Stomach (tissue), 9 donors: Measurements from ENCODE around the gene KRT7. TPM values are rescaled to one million over a fixed set of nuclear protein-coding genes. Genes with fewer than 3 reads are reported as not detected.

Experiments used
- DNase-seq, 2 donors: peaks; one replicate each; pipeline versions ENCODE4 v3.0.0 to v3.0.0-alpha.2; 2013 to 2019
- H3K27ac ChIP-seq, 5 donors: fragments of 200-600 bp in 4 of 5; sonication (generic) in 4 of 5; one replicate each; pipeline ENCODE4 v1.5.1; 2013 to 2019; ENCODE audit warnings: mild to moderate bottlenecking in 1 of 5, moderate library complexity in 1 of 5
- H3K27me3 ChIP-seq, 3 donors: fragments of 200-600 bp; sonication (generic); one replicate each; pipeline ENCODE4 v1.5.1; 2017 to 2019; ENCODE audit warnings: mixed run types in 1 of 3
- H3K36me3 ChIP-seq, 4 donors: fragments of 200-600 bp; sonication (generic); 1 replicate in 3 of 4; 2 replicates in 1 of 4; pipeline ENCODE4 v1.5.1; 2016 to 2019
- H3K4me1 ChIP-seq, 4 donors: fragments of 200-600 bp; sonication (generic); one replicate each; pipeline ENCODE4 v1.5.1; 2016 to 2019
- H3K4me3 ChIP-seq, 4 donors: fragments of 200-600 bp; sonication (generic) in 3 of 4; one replicate each; pipeline ENCODE4 v1.5.1; 2016 to 2019; ENCODE audit warnings: mild to moderate bottlenecking in 1 of 4
- H3K9me3 ChIP-seq, 4 donors: fragments of 200-600 bp; sonication (generic); one replicate each; pipeline ENCODE4 v1.5.1; 2016 to 2019
- EP300 ChIP-seq: sonication (generic); formaldehyde crosslinking; IDR thresholded peaks from one replicate; pipeline ENCODE4 v1.6.1; 2017; ENCODE audit warnings: antibody characterized with exemption
- POLR2A ChIP-seq, 4 donors: fragments of 450-650 bp; IDR thresholded peaks; one replicate each; pipeline ENCODE4 v1.6.1; 2016; ENCODE audit warnings: antibody characterized with exemption in 4 of 4, control low read depth in 2 of 4, mild to moderate bottlenecking in 1 of 4, moderate library complexity in 1 of 4
- POLR2AphosphoS5 ChIP-seq, 3 donors: sonication (generic); formaldehyde crosslinking; IDR thresholded peaks; one replicate each; pipeline ENCODE4 v1.6.1; 2016; ENCODE audit warnings: antibody characterized with exemption in 3 of 3
- WGBS, 5 donors: extraction: QIAGEN DNeasy Blood & Tissue Kit in 3 of 5; methylation state at CpG; one replicate each; pipeline versions ENCODE4 v1.1.5 to v1.1.7; 2013 to 2018; 5-methylcytosine and 5-hydroxymethylcytosine counted together
- intact Hi-C: fragments of 100-400 bp; cut with DNase I; formaldehyde crosslinking; loops from one replicate; pipeline ENCODE4 v1.15.1; 2023; ENCODE audit warnings: low total_unique reads
- polyA plus RNA-seq, 3 donors: library from polyadenylated mRNA; stranded (reverse); fragments of 200-250 nt; gene quantifications; one replicate each; pipeline ENCODE4 v1.2.3, GENCODE V29; 2013
- total RNA-seq, 5 donors: library from RNA; depleted of rRNA; stranded (reverse); fragments of >200 nt; gene quantifications; one replicate each; pipeline versions ENCODE4 v1.1.0 to v1.2.3, GENCODE V29; 2014 to 2016
- TF ChIP-seq, protein P1 (sequence below), 7 experiments: fragments of 450-650 bp in 4 of 7; fragments of 200-600 bp in 3 of 7; sonication (generic) in 3 of 7; IDR thresholded peaks; one replicate each; pipeline ENCODE4 v1.5.1; 2016 to 2019; ENCODE audit warnings: antibody characterized with exemption in 7 of 7, control low read depth in 2 of 7, mild to moderate bottlenecking in 1 of 7
- donor health status: healthy with polysubstance abuse.
- donor health status: Bipolar disorder and iron deficiency.
- donor health status: healthy.

The KRT7 gene
- total and polyA plus RNA-seq, 8 donors = 6.4 to 214 (median 117) TPM; not detected in 2

DNA sequence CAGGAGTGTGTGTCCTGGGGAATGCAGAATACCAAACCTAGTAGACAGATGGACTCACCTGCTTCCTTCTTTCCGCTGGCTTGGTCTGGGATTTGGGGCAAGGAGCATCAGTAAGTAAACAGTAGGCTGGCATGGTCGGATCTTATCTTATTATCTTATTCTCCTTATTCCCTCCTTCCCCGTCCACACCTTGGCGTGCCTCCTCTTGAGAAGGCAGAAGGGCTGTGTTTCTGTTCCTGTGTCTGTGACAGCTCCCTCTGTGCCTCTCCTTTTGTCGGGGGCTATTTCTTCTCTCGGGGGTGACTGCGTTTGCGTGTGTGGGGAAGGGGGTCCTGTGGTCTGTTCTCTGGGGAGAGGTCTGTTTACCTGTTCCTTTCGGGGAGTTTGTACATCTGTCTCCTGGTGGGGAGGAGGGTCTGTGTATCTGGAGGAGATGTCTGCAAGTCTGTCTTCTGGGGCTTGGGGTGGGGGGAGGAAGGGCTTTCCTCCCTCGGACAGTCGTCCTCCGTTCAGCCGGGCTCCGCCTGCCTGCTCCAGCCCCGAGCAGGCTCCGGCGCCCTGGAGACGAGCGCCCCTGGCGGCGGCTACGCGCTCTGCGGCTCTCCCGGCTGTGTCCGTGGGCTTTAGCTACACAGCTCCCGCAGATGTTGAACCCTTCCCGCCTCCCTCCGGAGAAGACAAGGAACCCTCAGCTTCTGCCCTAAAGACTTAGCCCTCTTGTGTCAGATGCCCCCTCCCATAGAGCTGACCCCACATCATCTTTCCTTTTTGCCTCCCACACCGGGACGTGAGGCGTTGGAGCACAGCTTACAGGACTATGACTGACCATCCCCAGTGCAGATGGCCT is 45.8 kb downstream of the KRT7 start:
- H3K27ac ChIP-seq = peak overlapping the region in 3 of 5 donors; percentile 66 to 91 (median 74)
- peak overlapping the region in 3 of 4 donors; percentile 8 to 27 (median 21) for H3K4me3 ChIP-seq
- peaks cover 0 to 33% (median 0%) of the 10 kb centered on the region in 3 donors for H3K27me3 ChIP-seq
- WGBS, 5 donors = 14 to 21% (median 16%) methylated on average over 27 to 32 of the region's 32 CpGs
- peaks cover 15 to 34% (median 26%) of the 10 kb centered on the region in 4 donors for H3K4me1 ChIP-seq
- H3K36me3 ChIP-seq = no peaks in the 10 kb centered on the region
- DNase-seq = peak; percentile 85 to 93
- TF ChIP-seq, protein P1, sequence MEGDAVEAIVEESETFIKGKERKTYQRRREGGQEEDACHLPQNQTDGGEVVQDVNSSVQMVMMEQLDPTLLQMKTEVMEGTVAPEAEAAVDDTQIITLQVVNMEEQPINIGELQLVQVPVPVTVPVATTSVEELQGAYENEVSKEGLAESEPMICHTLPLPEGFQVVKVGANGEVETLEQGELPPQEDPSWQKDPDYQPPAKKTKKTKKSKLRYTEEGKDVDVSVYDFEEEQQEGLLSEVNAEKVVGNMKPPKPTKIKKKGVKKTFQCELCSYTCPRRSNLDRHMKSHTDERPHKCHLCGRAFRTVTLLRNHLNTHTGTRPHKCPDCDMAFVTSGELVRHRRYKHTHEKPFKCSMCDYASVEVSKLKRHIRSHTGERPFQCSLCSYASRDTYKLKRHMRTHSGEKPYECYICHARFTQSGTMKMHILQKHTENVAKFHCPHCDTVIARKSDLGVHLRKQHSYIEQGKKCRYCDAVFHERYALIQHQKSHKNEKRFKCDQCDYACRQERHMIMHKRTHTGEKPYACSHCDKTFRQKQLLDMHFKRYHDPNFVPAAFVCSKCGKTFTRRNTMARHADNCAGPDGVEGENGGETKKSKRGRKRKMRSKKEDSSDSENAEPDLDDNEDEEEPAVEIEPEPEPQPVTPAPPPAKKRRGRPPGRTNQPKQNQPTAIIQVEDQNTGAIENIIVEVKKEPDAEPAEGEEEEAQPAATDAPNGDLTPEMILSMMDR (IDR thresholded peaks at IDR 0.05) = peak in 5 of 7 experiments; percentile 44 to 99 (median 94)
- TF ChIP-seq POLR2AphosphoS5 (IDR thresholded peaks at IDR 0.05) (peak in 1 of 3 donors; percentile 17), POLR2A (IDR thresholded peaks at IDR 0.05) (no peak), EP300 (no peak)
- intact Hi-C loops = no loop called here
- no peaks in the 10 kb centered on the region for H3K9me3 ChIP-seq

DNA sequence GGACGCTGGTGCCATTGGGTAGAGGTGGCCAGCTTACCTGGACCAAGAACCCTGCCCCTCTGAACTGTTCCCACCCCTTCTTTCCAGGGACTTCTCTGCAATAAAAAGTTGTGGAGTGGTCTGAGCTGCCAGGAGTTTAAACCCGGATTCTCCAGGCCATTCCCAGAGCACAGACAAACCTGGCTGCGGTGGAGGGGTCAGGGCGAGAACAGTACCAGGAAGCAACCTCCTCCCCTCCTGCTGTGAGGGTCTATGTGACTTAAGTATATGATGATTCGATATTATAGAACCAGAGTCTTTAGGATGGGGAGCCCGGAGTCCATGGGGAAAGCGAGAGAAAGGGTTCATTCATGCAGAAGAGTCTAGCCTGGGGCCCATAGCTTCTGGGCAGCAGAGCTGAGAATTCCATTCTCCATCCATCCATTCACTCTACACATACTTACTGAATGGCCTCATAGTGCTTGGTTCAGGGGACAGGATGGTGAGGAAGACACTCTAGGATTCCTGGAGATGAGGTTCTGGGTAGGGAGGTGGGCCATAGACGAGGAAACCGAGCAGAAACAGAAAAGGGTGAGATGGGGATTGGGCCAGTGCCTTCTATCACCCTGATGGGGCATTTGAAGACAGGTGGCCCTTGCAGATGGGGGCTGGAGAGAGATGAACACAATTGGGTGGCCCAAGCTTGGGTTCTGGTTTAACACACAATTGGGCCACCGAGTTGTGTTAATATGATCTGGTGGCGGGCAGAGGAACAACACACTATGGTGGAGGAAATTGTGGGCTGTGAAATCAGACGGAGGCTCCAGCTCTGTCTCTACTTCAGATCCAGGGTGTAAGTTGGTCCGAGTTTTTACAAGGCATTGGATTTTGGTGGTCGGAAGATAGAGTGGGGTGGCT is 46.6 kb downstream of the KRT7 start:
- WGBS, 5 donors = 88 to 92% (median 91%) methylated on average over 14 of the region's 14 CpGs
- Histone ChIP-seq H3K36me3 (no peaks in the 10 kb centered on the region), H3K27ac (peak overlapping the region in 4 of 5 donors; percentile 60 to 91 (median 70)), H3K9me3 (no peaks in the 10 kb centered on the region), H3K4me1 (peaks cover 15 to 34% (median 26%) of the 10 kb centered on the region in 4 donors), H3K27me3 (peaks cover 0 to 33% (median 0%) of the 10 kb centered on the region in 3 donors), H3K4me3 (no peak overlapping the region)
- intact Hi-C loops = no loop called here
- peak in 1 of 2 donors; percentile 23 for DNase-seq
- no peak for TF ChIP-seq POLR2A (IDR thresholded peaks at IDR 0.05)
- TF ChIP-seq, protein P1 (IDR thresholded peaks at IDR 0.05) = peak in 1 of 7 experiments; percentile 5

DNA sequence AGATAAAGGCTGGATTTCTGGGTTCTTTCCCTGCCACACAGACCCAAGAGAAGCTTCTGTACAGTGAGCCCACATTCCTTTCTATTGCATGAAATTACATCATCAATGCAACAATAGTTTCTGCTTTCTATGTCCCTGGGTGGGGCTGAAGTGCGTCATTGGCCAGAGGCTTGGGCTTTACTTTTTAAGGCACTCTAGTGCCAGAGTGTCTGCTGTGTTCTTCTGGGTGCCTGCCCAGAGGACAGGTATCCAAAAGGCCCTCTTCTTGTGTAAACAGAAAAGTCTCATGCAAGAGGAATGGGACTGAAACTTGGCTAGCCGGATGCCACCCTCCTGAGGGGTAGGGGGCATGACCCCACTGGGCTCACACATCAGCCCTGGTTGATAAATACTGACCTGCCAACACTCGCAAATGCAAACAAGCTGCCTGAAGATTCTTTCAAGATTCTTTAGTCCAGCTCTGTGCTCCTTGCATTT is 47.3 kb downstream of the KRT7 start:
- TF ChIP-seq EP300 (peak; percentile 91), POLR2AphosphoS5 (IDR thresholded peaks at IDR 0.05) (peak in 2 of 3 donors; percentile 64 to 77)
- TF ChIP-seq, protein P1 (IDR thresholded peaks at IDR 0.05) = no peak
- Histone ChIP-seq H3K9me3 (no peaks in the 10 kb centered on the region), H3K4me3 (no peak overlapping the region), H3K27me3 (peaks cover 0 to 33% (median 0%) of the 10 kb centered on the region in 3 donors), H3K36me3 (no peaks in the 10 kb centered on the region), H3K4me1 (peaks cover 15 to 34% (median 26%) of the 10 kb centered on the region in 4 donors), H3K27ac (peak overlapping the region in 4 of 5 donors; percentile 60 to 91 (median 70))
- intact Hi-C loops = no loop called here
- peak; percentile 66 to 79 for DNase-seq
- 27 to 53% (median 38%) methylated on average over 3 of the region's 3 CpGs for WGBS, 5 donors
